ENCODE measurements around the gene SATB2.

DNA sequence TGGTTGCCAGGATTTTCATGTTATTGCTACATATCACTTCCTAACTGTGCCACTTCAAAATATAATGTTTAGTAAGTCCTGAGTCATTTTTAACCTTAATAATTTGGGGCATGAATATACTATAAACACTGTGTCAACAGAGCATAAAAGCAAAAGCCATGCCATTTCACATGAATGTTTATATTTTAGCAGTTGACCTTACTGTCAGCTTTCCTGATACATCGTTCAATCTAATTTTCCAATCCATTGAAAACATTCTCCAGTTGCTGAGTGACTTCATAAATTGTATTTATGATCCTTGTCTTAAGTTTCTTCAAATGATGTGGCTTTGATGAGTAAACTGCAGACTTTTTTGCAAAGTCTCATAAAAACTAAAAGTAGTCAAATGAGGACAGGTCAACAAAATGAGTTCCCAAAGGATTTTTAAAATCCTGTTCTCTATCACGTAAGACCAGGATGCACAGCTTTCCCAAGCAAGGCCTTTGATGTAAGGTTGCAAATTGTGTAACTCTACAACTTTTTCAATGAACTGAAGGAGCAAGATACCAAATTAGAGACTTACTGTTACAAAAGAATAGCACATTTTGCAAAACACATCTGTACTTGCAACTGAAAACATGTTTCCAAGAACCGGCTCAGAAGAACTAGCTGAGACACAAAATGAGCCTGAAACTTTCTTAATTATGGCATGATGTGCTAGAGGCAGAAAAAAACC lies 117.7 kb downstream of the SATB2 start:
- TF ChIP-seq, protein P1, sequence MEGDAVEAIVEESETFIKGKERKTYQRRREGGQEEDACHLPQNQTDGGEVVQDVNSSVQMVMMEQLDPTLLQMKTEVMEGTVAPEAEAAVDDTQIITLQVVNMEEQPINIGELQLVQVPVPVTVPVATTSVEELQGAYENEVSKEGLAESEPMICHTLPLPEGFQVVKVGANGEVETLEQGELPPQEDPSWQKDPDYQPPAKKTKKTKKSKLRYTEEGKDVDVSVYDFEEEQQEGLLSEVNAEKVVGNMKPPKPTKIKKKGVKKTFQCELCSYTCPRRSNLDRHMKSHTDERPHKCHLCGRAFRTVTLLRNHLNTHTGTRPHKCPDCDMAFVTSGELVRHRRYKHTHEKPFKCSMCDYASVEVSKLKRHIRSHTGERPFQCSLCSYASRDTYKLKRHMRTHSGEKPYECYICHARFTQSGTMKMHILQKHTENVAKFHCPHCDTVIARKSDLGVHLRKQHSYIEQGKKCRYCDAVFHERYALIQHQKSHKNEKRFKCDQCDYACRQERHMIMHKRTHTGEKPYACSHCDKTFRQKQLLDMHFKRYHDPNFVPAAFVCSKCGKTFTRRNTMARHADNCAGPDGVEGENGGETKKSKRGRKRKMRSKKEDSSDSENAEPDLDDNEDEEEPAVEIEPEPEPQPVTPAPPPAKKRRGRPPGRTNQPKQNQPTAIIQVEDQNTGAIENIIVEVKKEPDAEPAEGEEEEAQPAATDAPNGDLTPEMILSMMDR (IDR thresholded peaks at IDR 0.05; ENCODE audit: low read depth, low read length, poor library complexity, severe bottlenecking): no peak
- TF ChIP-seq EZH2phosphoT487 (IDR thresholded peaks at IDR 0.05; ENCODE audit: borderline replicate concordance, low read length): no peak
